PC-3 (cell line): ENCODE measurements around the gene ZNF136. TPM values are rescaled to one million over a fixed set of nuclear protein-coding genes. Genes with fewer than 3 reads are reported as not detected.
A peak's percentile ranks its signal among the peaks of the same experiment; 100 is the strongest.

Experiments
- ATAC-seq: fragments of 200-7000 bp; cut with Tn5 transposase; 2 replicates; pipeline ENCODE4 v1.9.1; 2020; ENCODE audit warnings: mild to moderate bottlenecking, moderate library complexity
- BruUV-seq: library from RNA; stranded (reverse); fragments of 400-500 nt; replicated peaks from 2 replicates; lab custom pipeline; 2021; lab: Mats Ljungman, UMichigan
- CTCF ChIA-PET: fragments of 300-600 bp; sonication (Branson Sonifier 250); formaldehyde crosslinking; loops from one replicate; lab custom pipeline; 2022; ENCODE audit warnings: antibody characterized with exemption; lab: Charles Lee
- POLR2A ChIA-PET: fragments of 300-600 bp; sonication (Branson Sonifier 250); formaldehyde crosslinking; loops from one replicate; lab custom pipeline; 2022; ENCODE audit warnings: antibody characterized with exemption; ENCODE audit not compliant: unreplicated experiment; lab: Charles Lee
- DNase-seq: peaks from one replicate; pipeline ENCODE4 v3.0.0-alpha.2; 2015
- H2AFZ ChIP-seq: fragments of 300-600 bp; sonication (generic); 2 replicates; pipeline ENCODE4 v1.6.0; 2016; ENCODE audit warnings: antibody characterized with exemption, low read length
- H3F3A ChIP-seq: fragments of 300-600 bp; sonication (generic); one replicate; pipeline ENCODE4 v1.6.0; 2017; ENCODE audit warnings: antibody characterized with exemption, low read length, control low read depth, mild to moderate bottlenecking; ENCODE audit not compliant: unreplicated experiment
- H3K27ac ChIP-seq: fragments of 300-600 bp; sonication (generic); 2 replicates; pipeline ENCODE4 v1.5.1; 2016; ENCODE audit warnings: mild to moderate bottlenecking, low read length
- H3K27me3 ChIP-seq: fragments of 300-600 bp; sonication (generic); 2 replicates; pipeline ENCODE4 v1.6.1; 2016; ENCODE audit warnings: low read length, mixed read lengths
- H3K36me3 ChIP-seq: fragments of 300-600 bp; sonication (generic); 2 replicates; pipeline ENCODE4 v1.6.1; 2016; ENCODE audit warnings: low read depth, mixed run types, low read length, mixed read lengths
- H3K4me1 ChIP-seq: fragments of 300-600 bp; sonication (generic); 2 replicates; pipeline ENCODE4 v1.5.1; 2016; ENCODE audit warnings: low read length; ENCODE audit not compliant: insufficient read depth
- H3K4me2 ChIP-seq: fragments of 300-600 bp; sonication (generic); 2 replicates; pipeline ENCODE4 v1.6.0; 2016; ENCODE audit warnings: low read length
- H3K4me3 ChIP-seq: fragments of 300-600 bp; sonication (generic); 2 replicates; pipeline ENCODE4 v1.5.1; 2016; ENCODE audit warnings: mild to moderate bottlenecking, low read length, mixed read lengths
- H3K79me2 ChIP-seq: fragments of 300-600 bp; sonication (generic); 2 replicates; pipeline ENCODE4 v1.6.1; 2017; ENCODE audit warnings: low read length, mixed read lengths
- H3K9ac ChIP-seq: fragments of 300-600 bp; sonication (generic); 2 replicates; pipeline ENCODE4 v1.6.0; 2016; ENCODE audit warnings: mild to moderate bottlenecking, low read length
- H3K9me2 ChIP-seq: fragments of 300-600 bp; sonication (generic); replicated peaks from 2 replicates; pipeline ENCODE4 v1.6.1; 2016; ENCODE audit warnings: mixed run types, low read length, mixed read lengths
- H3K9me3 ChIP-seq: fragments of 300-600 bp; sonication (generic); 2 replicates; pipeline ENCODE4 v1.6.1; 2016; ENCODE audit warnings: low read length, mixed read lengths
- H4K20me1 ChIP-seq: fragments of 300-600 bp; sonication (generic); 2 replicates; pipeline ENCODE4 v1.6.1; 2016; ENCODE audit warnings: low read length, mixed read lengths
- CTCF ChIP-seq: fragments of 300-600 bp; sonication (generic); conservative IDR thresholded peaks from 2 replicates; pipeline ENCODE4 v1.5.1; 2017; ENCODE audit warnings: antibody characterized with exemption, low read depth, mild to moderate bottlenecking, low read length
- EZH2 ChIP-seq: fragments of 300-600 bp; sonication (generic); IDR thresholded peaks from one replicate; pipeline ENCODE4 v1.6.1; 2017; ENCODE audit warnings: antibody characterized with exemption, mild to moderate bottlenecking, low read length; ENCODE audit not compliant: unreplicated experiment
- EZH2phosphoT487 ChIP-seq: fragments of 300-600 bp; sonication (generic); IDR thresholded peaks from 2 replicates; pipeline ENCODE4 v1.6.1; 2018; ENCODE audit warnings: mild to moderate bottlenecking, antibody characterized with exemption, low read length, borderline replicate concordance
- intact Hi-C: fragments of 100-400 bp; cut with micrococcal nuclease; formaldehyde crosslinking; loops from 2 replicates; pipeline ENCODE4 v1.9.0; 2023
- total RNA-seq: library from RNA; depleted of rRNA; stranded (reverse); fragments of >200 nt; gene quantifications from 2 replicates; pipeline ENCODE4 v1.2.3, GENCODE V29; 2014

Gene ZNF136
- total RNA-seq, 1 experiment from 2014 or later, result 7.9 TPM

GRCh38 chr19:12222980-12223630 is 60.2 kb downstream of the ZNF136 start:
- H3F3A ChIP-seq, result no peaks in the 10 kb centered on the region
- H3K9me3 ChIP-seq, result peaks cover 34% of the 10 kb centered on the region
- H3K79me2 ChIP-seq, result no peaks in the 10 kb centered on the region
- BruUV-seq, result no TSS peak
- peak; percentile 97 for ATAC-seq
- H2AFZ ChIP-seq, result no peak overlapping the region
- H4K20me1 ChIP-seq, result no peaks in the 10 kb centered on the region
- peaks cover 4% of the 10 kb centered on the region; the same call in 1 of the 2 replicates for H3K36me3 ChIP-seq
- H3K9ac ChIP-seq, result no peak overlapping the region
- no peak overlapping the region for H3K4me2 ChIP-seq
- DNase-seq, result peak; percentile 26
- no peak overlapping the region for H3K4me3 ChIP-seq
- ChIA-PET POLR2A (no interaction called here), CTCF (no interaction called here)
- H3K9me2 ChIP-seq, result no peaks in the 10 kb centered on the region
- H3K4me1 ChIP-seq, result no peaks in the 10 kb centered on the region
- H3K27ac ChIP-seq, result no peak overlapping the region
- intact Hi-C loops, result no loop called here
- no peak for TF ChIP-seq CTCF
- H3K27me3 ChIP-seq, result no peaks in the 10 kb centered on the region

GRCh38 chr19:12224676-12225075 is 61.8 kb downstream of the ZNF136 start:
- CTCF ChIA-PET, result no interaction called here
- Histone ChIP-seq H3K27ac (no peak overlapping the region), H3K4me2 (no peak overlapping the region), H3K36me3 (peaks cover 4% of the 10 kb centered on the region; the same call in 1 of the 2 replicates), H2AFZ (no peak overlapping the region), H3K4me1 (no peaks in the 10 kb centered on the region), H3K9ac (no peak overlapping the region), H3K9me2 (no peaks in the 10 kb centered on the region), H4K20me1 (no peaks in the 10 kb centered on the region), H3K9me3 (peaks cover 21% of the 10 kb centered on the region), H3K79me2 (no peaks in the 10 kb centered on the region), H3K4me3 (no peak overlapping the region), H3F3A (no peaks in the 10 kb centered on the region), H3K27me3 (no peaks in the 10 kb centered on the region)
- TF ChIP-seq CTCF, result no peak
- TF ChIP-seq EZH2, result no peak
- TF ChIP-seq EZH2phosphoT487, result no peak
- DNase-seq (no peak), ATAC-seq (no peak)
- POLR2A ChIA-PET, result no interaction called here
- no TSS peak for BruUV-seq
- intact Hi-C loops, result loop anchor here (5.0 kb wide), 1 partner anchor 68 kb away; the partner anchor contains the start of gene ZNF44

- H3K4me1 ChIP-seq, result no peaks in the 10 kb centered on the region
- no peak overlapping the region for H3K4me3 ChIP-seq
- no peaks in the 10 kb centered on the region for H3K79me2 ChIP-seq
- ChIA-PET CTCF (no interaction called here), POLR2A (no interaction called here)
- no peaks in the 10 kb centered on the region for H3F3A ChIP-seq
- H2AFZ ChIP-seq, result no peak overlapping the region
- intact Hi-C loops, result loop anchor here (5.0 kb wide), 1 partner anchor 62 kb away; the partner anchor contains the start of gene ZNF44
- DNase-seq (no peak), ATAC-seq (no peak)
- TF ChIP-seq CTCF, result no peak
- TF ChIP-seq EZH2phosphoT487, result no peak
- no peak for TF ChIP-seq EZH2
- H3K36me3 ChIP-seq, result peaks cover 13% of the 10 kb centered on the region
- H3K9me2 ChIP-seq, result no peaks in the 10 kb centered on the region
- no peak overlapping the region for H3K9ac ChIP-seq
- H3K27me3 ChIP-seq, result no peaks in the 10 kb centered on the region
- H4K20me1 ChIP-seq, result no peaks in the 10 kb centered on the region
- no TSS peak for BruUV-seq
- peaks cover 47% of the 10 kb centered on the region for H3K9me3 ChIP-seq
- no peak overlapping the region for H3K4me2 ChIP-seq
- H3K27ac ChIP-seq, result no peak overlapping the region
Measured at GRCh38 chr19:12229990-12230389, 67.1 kb downstream of the ZNF136 start.
